Stomach (tissue), 4 donors: Measurements from ENCODE around the gene CUX1.

Experiments
- CTCF ChIP-seq, 7 experiments: fragments of 450-650 bp in 4 of 7; fragments of 200-600 bp in 3 of 7; sonication (generic) in 3 of 7; IDR thresholded peaks; one replicate each; pipeline ENCODE4 v1.5.1; 2016 to 2019; ENCODE audit warnings: antibody characterized with exemption in 7 of 7, control low read depth in 2 of 7, mild to moderate bottlenecking in 1 of 7
- POLR2AphosphoS5 ChIP-seq, 3 donors: sonication (generic); formaldehyde crosslinking; IDR thresholded peaks; one replicate each; pipeline ENCODE4 v1.6.1; 2016; ENCODE audit warnings: antibody characterized with exemption in 3 of 3

- TF ChIP-seq CTCF (IDR thresholded peaks at IDR 0.05) (no peak), POLR2AphosphoS5 (IDR thresholded peaks at IDR 0.05) (no peak)
Observed at GRCh38 chr7:102288285-102288930, 471.0 kb downstream of the CUX1 start.
